ENCODE measurements around the gene BRCA2. TPM values are rescaled to one million over a fixed set of nuclear protein-coding genes. Genes with fewer than 3 reads are reported as not detected.
A peak's percentile ranks its signal among the peaks of the same experiment; 100 is the strongest.

BRCA2 gene, protein sequence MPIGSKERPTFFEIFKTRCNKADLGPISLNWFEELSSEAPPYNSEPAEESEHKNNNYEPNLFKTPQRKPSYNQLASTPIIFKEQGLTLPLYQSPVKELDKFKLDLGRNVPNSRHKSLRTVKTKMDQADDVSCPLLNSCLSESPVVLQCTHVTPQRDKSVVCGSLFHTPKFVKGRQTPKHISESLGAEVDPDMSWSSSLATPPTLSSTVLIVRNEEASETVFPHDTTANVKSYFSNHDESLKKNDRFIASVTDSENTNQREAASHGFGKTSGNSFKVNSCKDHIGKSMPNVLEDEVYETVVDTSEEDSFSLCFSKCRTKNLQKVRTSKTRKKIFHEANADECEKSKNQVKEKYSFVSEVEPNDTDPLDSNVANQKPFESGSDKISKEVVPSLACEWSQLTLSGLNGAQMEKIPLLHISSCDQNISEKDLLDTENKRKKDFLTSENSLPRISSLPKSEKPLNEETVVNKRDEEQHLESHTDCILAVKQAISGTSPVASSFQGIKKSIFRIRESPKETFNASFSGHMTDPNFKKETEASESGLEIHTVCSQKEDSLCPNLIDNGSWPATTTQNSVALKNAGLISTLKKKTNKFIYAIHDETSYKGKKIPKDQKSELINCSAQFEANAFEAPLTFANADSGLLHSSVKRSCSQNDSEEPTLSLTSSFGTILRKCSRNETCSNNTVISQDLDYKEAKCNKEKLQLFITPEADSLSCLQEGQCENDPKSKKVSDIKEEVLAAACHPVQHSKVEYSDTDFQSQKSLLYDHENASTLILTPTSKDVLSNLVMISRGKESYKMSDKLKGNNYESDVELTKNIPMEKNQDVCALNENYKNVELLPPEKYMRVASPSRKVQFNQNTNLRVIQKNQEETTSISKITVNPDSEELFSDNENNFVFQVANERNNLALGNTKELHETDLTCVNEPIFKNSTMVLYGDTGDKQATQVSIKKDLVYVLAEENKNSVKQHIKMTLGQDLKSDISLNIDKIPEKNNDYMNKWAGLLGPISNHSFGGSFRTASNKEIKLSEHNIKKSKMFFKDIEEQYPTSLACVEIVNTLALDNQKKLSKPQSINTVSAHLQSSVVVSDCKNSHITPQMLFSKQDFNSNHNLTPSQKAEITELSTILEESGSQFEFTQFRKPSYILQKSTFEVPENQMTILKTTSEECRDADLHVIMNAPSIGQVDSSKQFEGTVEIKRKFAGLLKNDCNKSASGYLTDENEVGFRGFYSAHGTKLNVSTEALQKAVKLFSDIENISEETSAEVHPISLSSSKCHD (N-terminal part only)
- total RNA-seq (10 to 100 TPM; 12.6 to 14.2 TPM), polyA plus RNA-seq (1.3 TPM)

GRCh38 chr13:32315238-32316027 is at the start of gene BRCA2, which contains the start of gene ZAR1L:
Gene BRCA2, plus strand, starts transcription at chr13:32315508. Its CDS starts 953 bp downstream, at chr13:32316461.
Gene ZAR1L, minus strand, starts transcription at chr13:32315363. Its CDS starts 3,438 bp downstream, at chr13:32311925.
- H3K9me3 Mint-ChIP-seq: no peaks in the 10 kb centered on the region
- H3K4me3 Mint-ChIP-seq: peak within 1 kb of the TSS; percentile 89 to 100 (median 97)
- peaks cover 0 to 3% of the 10 kb centered on the region in 2 donors for H3K27me3 Mint-ChIP-seq

DNA sequence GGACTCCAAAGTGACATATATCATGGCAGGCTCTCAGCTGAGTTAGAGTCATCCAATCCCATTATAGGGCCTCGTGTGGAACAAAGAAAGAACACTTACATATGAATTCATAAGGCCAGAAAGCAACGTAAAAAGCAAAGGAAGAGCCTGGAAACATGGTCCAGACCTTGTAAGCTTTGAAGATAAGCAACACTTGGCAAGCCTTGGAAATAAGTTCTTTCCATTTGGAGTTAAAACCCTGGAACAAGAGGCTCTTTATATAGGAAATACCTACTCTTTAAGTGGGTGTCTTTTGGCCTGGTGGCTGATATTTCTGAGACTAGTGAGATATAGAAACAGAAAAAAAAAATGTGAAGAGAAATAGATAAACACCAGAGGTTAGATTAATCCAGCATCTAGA is 49.6 kb upstream of the BRCA2 start:
- Mint-ChIP-seq H3K9me3 (no peaks in the 10 kb centered on the region), H3K27ac (no peak overlapping the region), H3K36me3 (peaks cover 0 to 4% (median 0%) of the 10 kb centered on the region in 3 donors), H3K4me3 (no peak overlapping the region), H3K27me3 (no peaks in the 10 kb centered on the region), H3K4me1 (no peaks in the 10 kb centered on the region)
- H3K4me1 ChIP-seq (ENCODE audit: insufficient read depth, low read length): no peaks in the 10 kb centered on the region
- POLR2A ChIA-PET: no interaction called here
- CTCF ChIA-PET: interaction anchor here (1.0 kb wide), 1 partner anchor 101 kb away, joined by 3 read pairs; no protein-coding TSS in a partner anchor
- H3K27ac ChIP-seq (ENCODE audit: low read depth, low read length): no peak overlapping the region
- no peaks in the 10 kb centered on the region for H3K9me3 ChIP-seq (ENCODE audit: low read length)
- no peaks in the 10 kb centered on the region for H3K36me3 ChIP-seq (ENCODE audit: insufficient read depth, low read length)
- H3K4me3 ChIP-seq (ENCODE audit: low read length): no peak overlapping the region
- no peak for DNase-seq
- no peaks in the 10 kb centered on the region for H3K27me3 ChIP-seq (ENCODE audit: insufficient read depth, low read length, poor library complexity, severe bottlenecking)

More at GRCh38 chr13:32315238-32316027, at the start of gene BRCA2, which contains the start of gene ZAR1L:
- CTCF ChIA-PET: interaction anchor here (1.0 to 1.6 kb wide), 9 partner anchors 10 to 405 kb away, joined by 3 to 5 read pairs (median 4); partner anchors contain the start of gene N4BP2L1
- Histone ChIP-seq H3K4me1 (ENCODE audit: insufficient read depth, low read length) (peaks cover 13% of the 10 kb centered on the region), H3K27ac (ENCODE audit: low read depth, low read length) (peak within 1 kb of the TSS; percentile 100), H3K4me3 (ENCODE audit: low read length) (peak within 1 kb of the TSS; percentile 96), H3K27me3 (ENCODE audit: insufficient read depth, low read length, poor library complexity, severe bottlenecking) (no peaks in the 10 kb centered on the region), H3K9me3 (ENCODE audit: low read length) (no peaks in the 10 kb centered on the region), H3K36me3 (ENCODE audit: insufficient read depth, low read length) (no peaks in the 10 kb centered on the region)
- peaks cover 0 to 12% (median 0%) of the 10 kb centered on the region in 3 donors for H3K36me3 Mint-ChIP-seq
- peak within 1 kb of the TSS; percentile 98 to 100 (median 100) for H3K27ac Mint-ChIP-seq
- POLR2A ChIA-PET: interaction anchor here (0.5 to 3.1 kb wide), 11 partner anchors 23 to 1227 kb away, joined by 3 to 41 read pairs (median 4); partner anchors contain the start of genes N4BP2L1, N4BP2L2 and PDS5B
- peak; percentile 84 to 92 (median 85) for DNase-seq
- peaks cover 13 to 23% (median 21%) of the 10 kb centered on the region in 3 donors for H3K4me1 Mint-ChIP-seq

DNA sequence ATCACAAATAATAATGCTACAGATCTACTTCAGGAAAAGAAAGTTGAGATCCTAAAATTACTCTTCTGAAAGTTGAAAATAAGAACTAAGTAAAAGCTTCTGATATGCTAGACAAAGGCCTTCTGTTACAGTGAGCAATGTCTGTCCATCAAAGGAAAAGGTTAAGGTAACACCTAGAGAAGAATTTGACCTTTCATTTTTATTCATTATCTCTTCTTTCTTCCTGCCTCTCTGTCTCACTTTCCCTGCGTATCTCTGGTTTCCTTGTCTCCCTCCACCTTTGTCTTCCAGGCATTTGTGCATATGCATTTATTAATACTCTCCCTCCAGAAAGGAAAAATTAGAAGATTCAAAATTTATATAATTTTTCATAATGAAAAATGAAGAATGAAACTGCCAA is 49.2 kb upstream of the BRCA2 start:
- Histone ChIP-seq H3K9me3 (ENCODE audit: low read length) (no peaks in the 10 kb centered on the region), H3K4me3 (ENCODE audit: low read length) (no peak overlapping the region), H3K36me3 (ENCODE audit: insufficient read depth, low read length) (no peaks in the 10 kb centered on the region), H3K27me3 (ENCODE audit: insufficient read depth, low read length, poor library complexity, severe bottlenecking) (no peaks in the 10 kb centered on the region), H3K4me1 (ENCODE audit: insufficient read depth, low read length) (no peaks in the 10 kb centered on the region), H3K27ac (ENCODE audit: low read depth, low read length) (no peak overlapping the region)
- ChIA-PET CTCF (no interaction called here), POLR2A (no interaction called here)
- no peak overlapping the region for H3K4me3 Mint-ChIP-seq
- H3K27me3 Mint-ChIP-seq: no peaks in the 10 kb centered on the region
- H3K4me1 Mint-ChIP-seq: no peaks in the 10 kb centered on the region
- H3K36me3 Mint-ChIP-seq: peaks cover 0 to 4% (median 0%) of the 10 kb centered on the region in 3 donors
- DNase-seq: no peak
- H3K9me3 Mint-ChIP-seq: no peaks in the 10 kb centered on the region
- no peak overlapping the region for H3K27ac Mint-ChIP-seq

DNA sequence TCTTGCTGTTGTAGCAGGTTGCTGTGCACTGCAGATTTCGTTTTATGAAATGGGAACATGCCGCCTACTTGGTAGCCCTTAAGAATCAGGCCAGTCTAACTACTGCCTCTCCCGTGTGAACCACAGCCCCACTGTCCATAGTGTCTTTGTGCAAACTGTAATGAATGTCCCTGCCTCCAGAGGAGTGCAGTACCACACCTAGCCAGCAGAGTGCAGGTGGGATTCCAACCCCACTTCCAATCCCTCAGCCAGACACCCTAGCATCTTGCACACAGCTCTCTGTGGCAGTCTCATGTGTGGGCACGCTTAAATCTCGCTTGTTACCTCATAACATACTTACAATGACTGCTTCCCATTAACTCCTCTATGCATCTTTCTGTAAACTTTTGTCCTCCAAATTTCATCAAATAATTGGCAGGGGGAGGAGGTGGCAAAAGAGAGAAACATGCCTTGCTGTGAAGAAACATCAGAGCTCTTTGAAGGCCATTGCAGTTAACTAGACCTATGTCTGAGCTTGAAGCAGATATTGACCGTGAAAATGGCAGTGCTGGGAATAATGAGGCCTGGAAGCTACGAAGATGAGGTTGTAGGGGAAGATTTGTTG is 47.4 kb upstream of the BRCA2 start:
- H3K4me1 Mint-ChIP-seq: no peaks in the 10 kb centered on the region
- ChIA-PET CTCF (interaction anchor here (0.7 to 1.8 kb wide), 6 partner anchors 9 to 175 kb away, joined by 3 to 7 read pairs (median 4); no protein-coding TSS in a partner anchor), POLR2A (no interaction called here)
- H3K27me3 Mint-ChIP-seq: no peaks in the 10 kb centered on the region
- Histone ChIP-seq H3K27me3 (ENCODE audit: insufficient read depth, low read length, poor library complexity, severe bottlenecking) (no peaks in the 10 kb centered on the region), H3K27ac (ENCODE audit: low read depth, low read length) (no peak overlapping the region), H3K4me1 (ENCODE audit: insufficient read depth, low read length) (no peaks in the 10 kb centered on the region), H3K9me3 (ENCODE audit: low read length) (no peaks in the 10 kb centered on the region), H3K36me3 (ENCODE audit: insufficient read depth, low read length) (no peaks in the 10 kb centered on the region), H3K4me3 (ENCODE audit: low read length) (no peak overlapping the region)
- H3K4me3 Mint-ChIP-seq: no peak overlapping the region
- peak overlapping the region in 2 of 8 donors; percentile 7 to 79 for H3K27ac Mint-ChIP-seq
- DNase-seq: peak; percentile 3 to 67 (median 18)
- no peaks in the 10 kb centered on the region for H3K9me3 Mint-ChIP-seq
- peaks cover 0 to 1% (median 0%) of the 10 kb centered on the region in 3 donors for H3K36me3 Mint-ChIP-seq

DNA sequence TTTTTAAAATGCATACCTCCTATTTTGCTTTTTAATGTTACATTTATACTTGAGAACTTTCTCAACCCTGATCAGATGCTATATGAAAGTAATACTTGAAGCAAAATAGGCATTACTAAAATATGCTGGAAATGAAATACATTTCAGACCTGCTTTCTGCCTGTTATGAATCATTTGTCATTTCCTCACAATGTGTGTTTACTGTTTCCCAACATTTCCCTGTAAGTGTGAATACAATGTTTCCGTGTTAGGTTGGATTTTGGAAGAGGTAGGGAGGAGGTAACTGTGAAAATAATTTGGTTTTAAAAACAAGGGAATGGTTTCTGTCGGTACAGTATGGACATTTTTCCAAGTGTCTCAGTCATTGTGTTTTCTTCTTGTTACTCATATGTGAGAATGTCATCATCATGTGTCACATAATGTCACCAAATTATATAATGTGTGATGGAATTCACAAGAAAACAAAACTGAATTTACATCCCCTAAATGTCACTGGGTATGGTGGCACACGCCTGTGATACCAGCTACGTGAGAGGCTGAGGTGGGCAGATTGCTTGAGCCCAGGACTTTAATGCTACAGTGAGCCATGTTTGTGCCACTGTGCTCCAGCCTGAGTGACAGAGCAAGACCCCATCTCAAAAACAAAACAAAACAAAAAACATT is 43.2 kb upstream of the BRCA2 start:
- Mint-ChIP-seq H3K9me3 (no peaks in the 10 kb centered on the region), H3K4me1 (no peaks in the 10 kb centered on the region), H3K36me3 (no peaks in the 10 kb centered on the region), H3K4me3 (no peak overlapping the region), H3K27ac (no peak overlapping the region), H3K27me3 (no peaks in the 10 kb centered on the region)
- Histone ChIP-seq H3K27me3 (ENCODE audit: insufficient read depth, low read length, poor library complexity, severe bottlenecking) (no peaks in the 10 kb centered on the region), H3K27ac (ENCODE audit: low read depth, low read length) (no peak overlapping the region), H3K36me3 (ENCODE audit: insufficient read depth, low read length) (no peaks in the 10 kb centered on the region), H3K9me3 (ENCODE audit: low read length) (no peaks in the 10 kb centered on the region), H3K4me1 (ENCODE audit: insufficient read depth, low read length) (no peaks in the 10 kb centered on the region), H3K4me3 (ENCODE audit: low read length) (no peak overlapping the region)
- no peak for DNase-seq
- ChIA-PET POLR2A (no interaction called here), CTCF (no interaction called here)

DNA sequence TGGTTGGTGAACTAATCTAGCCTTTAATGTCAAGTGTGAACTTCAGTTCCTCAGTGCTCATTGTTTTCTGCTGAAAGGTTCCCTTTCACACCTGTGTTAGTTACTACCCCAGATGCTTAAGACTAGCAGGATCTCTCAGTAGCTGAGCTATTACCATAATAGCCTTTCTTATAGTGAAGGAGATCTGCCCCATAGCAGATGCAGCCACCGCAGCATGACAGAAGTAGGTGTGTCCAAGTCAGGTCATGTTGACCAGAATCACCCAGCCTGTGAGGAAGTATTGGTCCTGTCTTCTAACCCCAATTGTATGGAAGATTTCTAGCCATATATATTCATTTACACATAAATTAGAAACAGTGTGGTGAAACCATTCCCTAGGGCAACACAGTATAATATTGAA is 37.5 kb upstream of the BRCA2 start:
- no peaks in the 10 kb centered on the region for H3K4me1 ChIP-seq (ENCODE audit: insufficient read depth, low read length)
- Mint-ChIP-seq H3K9me3 (no peaks in the 10 kb centered on the region), H3K4me1 (no peaks in the 10 kb centered on the region), H3K4me3 (no peak overlapping the region), H3K27me3 (peaks cover 0 to 2% of the 10 kb centered on the region in 2 donors), H3K36me3 (peaks cover 0 to 1% (median 0%) of the 10 kb centered on the region in 3 donors), H3K27ac (no peak overlapping the region)
- ChIA-PET POLR2A (no interaction called here), CTCF (interaction anchor here (1.8 kb wide), 1 partner anchor 9 kb away, joined by 4 read pairs; no protein-coding TSS in a partner anchor)
- H3K36me3 ChIP-seq (ENCODE audit: insufficient read depth, low read length): no peaks in the 10 kb centered on the region
- no peak for DNase-seq
- H3K4me3 ChIP-seq (ENCODE audit: low read length): no peak overlapping the region
- no peaks in the 10 kb centered on the region for H3K9me3 ChIP-seq (ENCODE audit: low read length)
- H3K27me3 ChIP-seq (ENCODE audit: insufficient read depth, low read length, poor library complexity, severe bottlenecking): no peaks in the 10 kb centered on the region
- H3K27ac ChIP-seq (ENCODE audit: low read depth, low read length): no peak overlapping the region

All from CD8-positive, alpha-beta memory T cell (primary cell).